ENCODE data around the gene HCN3. TPM values are rescaled to one million over a fixed set of nuclear protein-coding genes. Genes with fewer than 3 reads are reported as not detected.
A peak's percentile ranks its signal among the peaks of the same experiment; 100 is the strongest.

Gene HCN3
- total and polyA plus RNA-seq, 2 of the 13 experiments (the other 11 are each of a cell fraction or from before 2014, with no cell fraction given), result 2.4 to 10.2 TPM

DNA sequence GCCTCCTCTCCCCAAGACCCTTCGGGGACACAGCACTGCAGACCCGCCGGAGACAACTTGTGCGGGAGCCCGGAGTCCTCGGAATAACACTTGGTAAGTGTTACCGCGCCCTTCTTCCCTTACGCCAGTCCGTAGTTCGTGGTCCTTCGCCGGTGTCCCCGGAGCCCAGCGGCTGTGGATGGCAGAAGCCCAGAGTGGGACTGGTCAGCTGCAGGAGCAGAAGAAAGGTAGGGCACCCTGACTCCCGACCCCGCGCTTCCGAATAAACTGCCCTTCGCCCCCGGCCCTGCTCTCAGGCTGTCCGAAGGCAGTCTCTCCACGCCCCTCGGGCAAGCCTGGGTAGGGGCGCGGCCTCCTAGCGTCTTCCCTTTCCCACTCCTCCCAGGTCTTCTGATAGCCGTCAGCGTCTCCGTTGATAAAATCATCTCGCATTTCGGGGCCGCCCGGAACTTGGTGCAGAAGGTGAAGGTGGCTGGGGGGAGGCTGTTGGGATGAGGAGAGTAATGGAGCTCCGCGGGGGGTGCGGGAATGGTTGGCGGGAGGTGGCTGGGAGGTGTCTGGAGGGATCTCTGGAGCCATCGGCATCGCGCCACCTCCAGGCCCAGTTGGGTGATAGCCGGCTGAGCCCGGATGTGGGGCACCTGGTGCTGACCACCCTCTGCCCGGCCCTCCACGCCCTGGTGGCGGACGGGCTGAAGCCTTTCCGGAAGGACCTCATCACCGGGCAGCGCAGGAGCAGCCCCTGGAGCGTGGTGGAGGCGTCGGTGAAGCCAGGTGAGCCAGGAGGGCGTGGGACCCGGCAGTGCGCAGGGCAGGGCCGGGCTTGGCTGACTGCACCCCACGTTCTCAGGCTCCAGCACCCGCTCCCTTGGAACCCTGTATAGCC lies 47.7 kb downstream of the HCN3 start (continued):
- TF ChIP-seq, protein P1, sequence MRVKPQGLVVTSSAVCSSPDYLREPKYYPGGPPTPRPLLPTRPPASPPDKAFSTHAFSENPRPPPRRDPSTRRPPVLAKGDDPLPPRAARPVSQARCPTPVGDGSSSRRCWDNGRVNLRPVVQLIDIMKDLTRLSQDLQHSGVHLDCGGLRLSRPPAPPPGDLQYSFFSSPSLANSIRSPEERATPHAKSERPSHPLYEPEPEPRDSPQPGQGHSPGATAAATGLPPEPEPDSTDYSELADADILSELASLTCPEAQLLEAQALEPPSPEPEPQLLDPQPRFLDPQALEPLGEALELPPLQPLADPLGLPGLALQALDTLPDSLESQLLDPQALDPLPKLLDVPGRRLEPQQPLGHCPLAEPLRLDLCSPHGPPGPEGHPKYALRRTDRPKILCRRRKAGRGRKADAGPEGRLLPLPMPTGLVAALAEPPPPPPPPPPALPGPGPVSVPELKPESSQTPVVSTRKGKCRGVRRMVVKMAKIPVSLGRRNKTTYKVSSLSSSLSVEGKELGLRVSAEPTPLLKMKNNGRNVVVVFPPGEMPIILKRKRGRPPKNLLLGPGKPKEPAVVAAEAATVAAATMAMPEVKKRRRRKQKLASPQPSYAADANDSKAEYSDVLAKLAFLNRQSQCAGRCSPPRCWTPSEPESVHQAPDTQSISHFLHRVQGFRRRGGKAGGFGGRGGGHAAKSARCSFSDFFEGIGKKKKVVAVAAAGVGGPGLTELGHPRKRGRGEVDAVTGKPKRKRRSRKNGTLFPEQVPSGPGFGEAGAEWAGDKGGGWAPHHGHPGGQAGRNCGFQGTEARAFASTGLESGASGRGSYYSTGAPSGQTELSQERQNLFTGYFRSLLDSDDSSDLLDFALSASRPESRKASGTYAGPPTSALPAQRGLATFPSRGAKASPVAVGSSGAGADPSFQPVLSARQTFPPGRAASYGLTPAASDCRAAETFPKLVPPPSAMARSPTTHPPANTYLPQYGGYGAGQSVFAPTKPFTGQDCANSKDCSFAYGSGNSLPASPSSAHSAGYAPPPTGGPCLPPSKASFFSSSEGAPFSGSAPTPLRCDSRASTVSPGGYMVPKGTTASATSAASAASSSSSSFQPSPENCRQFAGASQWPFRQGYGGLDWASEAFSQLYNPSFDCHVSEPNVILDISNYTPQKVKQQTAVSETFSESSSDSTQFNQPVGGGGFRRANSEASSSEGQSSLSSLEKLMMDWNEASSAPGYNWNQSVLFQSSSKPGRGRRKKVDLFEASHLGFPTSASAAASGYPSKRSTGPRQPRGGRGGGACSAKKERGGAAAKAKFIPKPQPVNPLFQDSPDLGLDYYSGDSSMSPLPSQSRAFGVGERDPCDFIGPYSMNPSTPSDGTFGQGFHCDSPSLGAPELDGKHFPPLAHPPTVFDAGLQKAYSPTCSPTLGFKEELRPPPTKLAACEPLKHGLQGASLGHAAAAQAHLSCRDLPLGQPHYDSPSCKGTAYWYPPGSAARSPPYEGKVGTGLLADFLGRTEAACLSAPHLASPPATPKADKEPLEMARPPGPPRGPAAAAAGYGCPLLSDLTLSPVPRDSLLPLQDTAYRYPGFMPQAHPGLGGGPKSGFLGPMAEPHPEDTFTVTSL (CRISPR knock-in tag; IDR thresholded peaks at IDR 0.05; ENCODE audit: borderline replicate concordance), result no peak
- no peak for TF ChIP-seq ZFAT (CRISPR knock-in tag; conservative IDR thresholded peaks at IDR 0.05)
- no peak for TF ChIP-seq RFX5 (IDR thresholded peaks at IDR 0.05; ENCODE audit: low read depth, low read length)
- no peak for TF ChIP-seq ZNF383 (CRISPR knock-in tag; IDR thresholded peaks at IDR 0.05; ENCODE audit: borderline replicate concordance)
- TF ChIP-seq MED1 (CRISPR knock-in tag; IDR thresholded peaks at IDR 0.05), result no peak; the same call in 1 of the 2 replicates
- 0 out of 2 replicates have a peak, but pooled peaks have one; percentile 30 for TF ChIP-seq ZNF333 (CRISPR knock-in tag; IDR thresholded peaks at IDR 0.05; ENCODE audit: borderline replicate concordance)
- no peak for TF ChIP-seq NBN (conservative IDR thresholded peaks at IDR 0.05)
- no peak for TF ChIP-seq ZNF263 (CRISPR knock-in tag; IDR thresholded peaks at IDR 0.05)
- peak; percentile 62 for TF ChIP-seq XRCC5 (optimal IDR thresholded peaks at IDR 0.05; ENCODE audit: low read length)
- TF ChIP-seq ZSCAN9 (CRISPR knock-in tag; IDR thresholded peaks at IDR 0.05; ENCODE audit: borderline replicate concordance), result no peak; the same call in 1 of the 2 replicates
- TF ChIP-seq, protein P2, sequence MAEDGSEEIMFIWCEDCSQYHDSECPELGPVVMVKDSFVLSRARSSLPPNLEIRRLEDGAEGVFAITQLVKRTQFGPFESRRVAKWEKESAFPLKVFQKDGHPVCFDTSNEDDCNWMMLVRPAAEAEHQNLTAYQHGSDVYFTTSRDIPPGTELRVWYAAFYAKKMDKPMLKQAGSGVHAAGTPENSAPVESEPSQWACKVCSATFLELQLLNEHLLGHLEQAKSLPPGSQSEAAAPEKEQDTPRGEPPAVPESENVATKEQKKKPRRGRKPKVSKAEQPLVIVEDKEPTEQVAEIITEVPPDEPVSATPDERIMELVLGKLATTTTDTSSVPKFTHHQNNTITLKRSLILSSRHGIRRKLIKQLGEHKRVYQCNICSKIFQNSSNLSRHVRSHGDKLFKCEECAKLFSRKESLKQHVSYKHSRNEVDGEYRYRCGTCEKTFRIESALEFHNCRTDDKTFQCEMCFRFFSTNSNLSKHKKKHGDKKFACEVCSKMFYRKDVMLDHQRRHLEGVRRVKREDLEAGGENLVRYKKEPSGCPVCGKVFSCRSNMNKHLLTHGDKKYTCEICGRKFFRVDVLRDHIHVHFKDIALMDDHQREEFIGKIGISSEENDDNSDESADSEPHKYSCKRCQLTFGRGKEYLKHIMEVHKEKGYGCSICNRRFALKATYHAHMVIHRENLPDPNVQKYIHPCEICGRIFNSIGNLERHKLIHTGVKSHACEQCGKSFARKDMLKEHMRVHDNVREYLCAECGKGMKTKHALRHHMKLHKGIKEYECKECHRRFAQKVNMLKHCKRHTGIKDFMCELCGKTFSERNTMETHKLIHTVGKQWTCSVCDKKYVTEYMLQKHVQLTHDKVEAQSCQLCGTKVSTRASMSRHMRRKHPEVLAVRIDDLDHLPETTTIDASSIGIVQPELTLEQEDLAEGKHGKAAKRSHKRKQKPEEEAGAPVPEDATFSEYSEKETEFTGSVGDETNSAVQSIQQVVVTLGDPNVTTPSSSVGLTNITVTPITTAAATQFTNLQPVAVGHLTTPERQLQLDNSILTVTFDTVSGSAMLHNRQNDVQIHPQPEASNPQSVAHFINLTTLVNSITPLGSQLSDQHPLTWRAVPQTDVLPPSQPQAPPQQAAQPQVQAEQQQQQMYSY (CRISPR knock-in tag; IDR thresholded peaks at IDR 0.05), result no peak
- no peak for TF ChIP-seq RFX1 (IDR thresholded peaks at IDR 0.05)
- TF ChIP-seq GABPA (IDR thresholded peaks at IDR 0.05; ENCODE audit: low read depth, low read length), result no peak
- no peak for TF ChIP-seq GABPA (CRISPR knock-in tag; IDR thresholded peaks at IDR 0.05; ENCODE audit: low read depth)
- no peak for TF ChIP-seq ZSCAN12 (CRISPR knock-in tag; IDR thresholded peaks at IDR 0.05)
- no peak for TF ChIP-seq FOXK1 (CRISPR knock-in tag; IDR thresholded peaks at IDR 0.05; ENCODE audit: borderline replicate concordance, low read depth)
- no peak for TF ChIP-seq TEAD2 (CRISPR knock-in tag; IDR thresholded peaks at IDR 0.05)
